ENCODE results near the gene SBF2. TPM values are rescaled to one million over a fixed set of nuclear protein-coding genes. Genes with fewer than 3 reads are reported as not detected.

SBF2 gene
- total and polyA plus RNA-seq, 2 donors (not counting 3 experiments of a cell fraction or from before 2014, with no cell fraction given), result 15.4 to 42.4 TPM

- DNase-seq (ENCODE audit: low read depth, low spot score) (no peak), FAIRE-seq (peak; percentile 21)
- Histone ChIP-seq H4K20me1 (replicated peaks; ENCODE audit: control insufficient read depth, extremely low read depth, insufficient read depth, low read length) (no peaks in the 10 kb centered on the region), H3K4me1 (ENCODE audit: control insufficient read depth, extremely low read depth, insufficient read depth, low read length) (peaks cover 37% of the 10 kb centered on the region), H2AFZ (ENCODE audit: low read depth, low read length) (no peak overlapping the region), H3K4me2 (ENCODE audit: insufficient read depth, low read length) (no peak overlapping the region), H3K9ac (replicated peaks; ENCODE audit: extremely low read depth, insufficient read depth, low read length) (no peak overlapping the region), H3K4me3 (replicated peaks in 1 of 3; ENCODE audit: insufficient read depth in 1 of 3, low read depth in 1 of 3, low read length in 3 of 3) (no peak overlapping the region), H3K27me3 (ENCODE audit: control insufficient read depth in 2 of 2, insufficient read depth in 2 of 2, low read length in 2 of 2) (no peaks in the 10 kb centered on the region), H3K27ac (ENCODE audit: insufficient read depth, low read depth, low read length) (peak overlapping the region; percentile 53), H3K9me3 (replicated peaks; ENCODE audit: control insufficient read depth, insufficient read depth, low read length) (no peaks in the 10 kb centered on the region), H3K79me2 (ENCODE audit: control insufficient read depth, insufficient read depth, low read length) (no peaks in the 10 kb centered on the region), H3K9me1 (replicated peaks; ENCODE audit: control insufficient read depth, extremely low read depth, insufficient read depth, low read length) (no peaks in the 10 kb centered on the region), H3K36me3 (ENCODE audit: control insufficient read depth in 2 of 2, extremely low read depth in 1 of 2, insufficient read depth in 2 of 2, low read length in 2 of 2) (no peaks in the 10 kb centered on the region)
- POLR2A ChIA-PET, result interaction anchor here (1.3 to 3.4 kb wide), 3 partner anchors 545 to 565 kb away, joined by 6 to 43 read pairs (median 9); partner anchors contain the start of gene ADM
- BruUV-seq (replicated peaks), result no TSS peak
- no peak for TF ChIP-seq GATA2 (IDR thresholded peaks at IDR 0.05; ENCODE audit: insufficient read depth, insufficient read length, low read depth, low read length)
- TF ChIP-seq MAX (IDR thresholded peaks at IDR 0.05; ENCODE audit: insufficient read depth, insufficient read length), result no peak
- TF ChIP-seq EZH2 (IDR thresholded peaks at IDR 0.05; ENCODE audit: borderline replicate concordance, low read depth, low read length, severe bottlenecking), result no peak
- no peak for TF ChIP-seq JUN (IDR thresholded peaks at IDR 0.05; ENCODE audit: borderline replicate concordance, insufficient read depth, insufficient read length, low read depth)
- TF ChIP-seq, protein P1, sequence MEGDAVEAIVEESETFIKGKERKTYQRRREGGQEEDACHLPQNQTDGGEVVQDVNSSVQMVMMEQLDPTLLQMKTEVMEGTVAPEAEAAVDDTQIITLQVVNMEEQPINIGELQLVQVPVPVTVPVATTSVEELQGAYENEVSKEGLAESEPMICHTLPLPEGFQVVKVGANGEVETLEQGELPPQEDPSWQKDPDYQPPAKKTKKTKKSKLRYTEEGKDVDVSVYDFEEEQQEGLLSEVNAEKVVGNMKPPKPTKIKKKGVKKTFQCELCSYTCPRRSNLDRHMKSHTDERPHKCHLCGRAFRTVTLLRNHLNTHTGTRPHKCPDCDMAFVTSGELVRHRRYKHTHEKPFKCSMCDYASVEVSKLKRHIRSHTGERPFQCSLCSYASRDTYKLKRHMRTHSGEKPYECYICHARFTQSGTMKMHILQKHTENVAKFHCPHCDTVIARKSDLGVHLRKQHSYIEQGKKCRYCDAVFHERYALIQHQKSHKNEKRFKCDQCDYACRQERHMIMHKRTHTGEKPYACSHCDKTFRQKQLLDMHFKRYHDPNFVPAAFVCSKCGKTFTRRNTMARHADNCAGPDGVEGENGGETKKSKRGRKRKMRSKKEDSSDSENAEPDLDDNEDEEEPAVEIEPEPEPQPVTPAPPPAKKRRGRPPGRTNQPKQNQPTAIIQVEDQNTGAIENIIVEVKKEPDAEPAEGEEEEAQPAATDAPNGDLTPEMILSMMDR (IDR thresholded peaks at IDR 0.05; ENCODE audit: extremely low read depth in 1 of 2, insufficient read depth in 1 of 2, low read depth in 1 of 2, low read length in 2 of 2), result no peak
- TF ChIP-seq POLR2A (IDR thresholded peaks at IDR 0.05; ENCODE audit: low read depth, low read length), result no peak
- TF ChIP-seq POLR2AphosphoS5 (IDR thresholded peaks at IDR 0.05; ENCODE audit: insufficient read depth, low read depth, low read length), result no peak
- TF ChIP-seq MYC (IDR thresholded peaks at IDR 0.05; ENCODE audit: low read depth, low read length), result no peak
- TF ChIP-seq FOS (IDR thresholded peaks at IDR 0.05; ENCODE audit: borderline replicate concordance, insufficient read depth, low read length), result no peak
- dilution Hi-C loops (cut with MboI; ENCODE audit: extremely low pct_ligation_motif_present, low sequenced_read_pairs) (no loop called here), intact Hi-C loops (cut with micrococcal nuclease) (no loop called here)
- CTCF ChIA-PET, result interaction anchor here (1.0 to 5.2 kb wide), 14 partner anchors 9 to 975 kb away, joined by 3 to 104 read pairs (median 4); partner anchors contain the start of gene ADM
Observed at GRCh38 chr11:9760193-9760575, 533.8 kb downstream of the SBF2 start.
